GM12865 (cell line): ENCODE measurements around the gene NPHP4.

ENCODE experiments used
- DNase-seq: peaks from one replicate; pipeline ENCODE4 v3.0.0; 2010; ENCODE audit warnings: low read depth
- H3K4me3 ChIP-seq: 2 replicates; pipeline ENCODE4 v1.5.1; 2011; ENCODE audit warnings: mild to moderate bottlenecking, low read depth, low read length, control low read depth
- CTCF ChIP-seq: IDR thresholded peaks from 2 replicates; pipeline ENCODE4 v1.5.1; 2011; ENCODE audit warnings: low read length, control low read depth, low read depth, inconsistent platforms; ENCODE audit not compliant: insufficient read depth; ENCODE audit errors: missing control alignments

The NPHP4 gene

GRCh38 chr1:5921129-5921528 lies 71.1 kb downstream of the NPHP4 start:
- no peak for DNase-seq
- no peak overlapping the region for H3K4me3 ChIP-seq
- no peak for TF ChIP-seq CTCF

DNA sequence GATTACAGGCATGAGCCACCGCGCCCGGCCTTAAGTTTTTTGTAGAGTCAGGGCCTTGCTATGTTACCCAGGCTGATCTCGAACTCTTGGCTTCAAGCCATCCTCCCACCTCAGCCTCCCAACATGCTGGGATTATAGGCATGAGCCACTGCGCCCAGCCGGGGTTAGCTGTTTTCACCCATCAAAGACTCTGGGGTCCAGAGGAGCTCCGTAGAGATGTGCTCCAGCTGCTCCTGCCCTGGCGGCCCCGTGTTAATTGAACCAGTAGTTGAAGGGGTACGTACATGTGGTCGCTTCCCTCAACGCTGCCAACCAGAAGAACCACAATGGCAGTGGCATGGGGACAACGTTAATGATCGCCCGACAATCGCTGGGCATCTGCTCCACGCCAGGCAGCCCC lies 72.0 kb downstream of the NPHP4 start:
- DNase-seq: no peak
- no peak overlapping the region for H3K4me3 ChIP-seq
- TF ChIP-seq CTCF: no peak

DNA sequence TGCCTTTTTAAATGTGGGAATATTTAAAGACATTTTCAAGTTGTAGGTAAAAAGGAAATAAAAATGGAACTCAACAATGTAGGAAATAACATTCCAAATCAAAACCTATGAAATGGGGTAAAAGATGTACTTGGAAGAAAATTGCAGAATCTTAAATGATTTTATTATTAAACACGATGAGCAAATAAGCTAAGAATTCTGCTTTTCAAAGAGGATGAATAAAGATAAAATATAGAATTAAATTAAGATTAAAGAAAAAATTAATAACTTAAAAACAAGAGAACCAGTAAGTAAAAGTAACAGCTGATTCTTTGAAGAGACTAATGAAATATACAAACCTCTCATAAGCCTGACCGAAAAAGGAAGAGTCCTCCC lies 74.0 kb downstream of the NPHP4 start:
- TF ChIP-seq CTCF: no peak
- DNase-seq: no peak

GRCh38 chr1:5917591-5918274 lies 74.5 kb downstream of the NPHP4 start:
- TF ChIP-seq CTCF: no peak
- no peak for DNase-seq
- H3K4me3 ChIP-seq: no peak overlapping the region

More for the DNA sequence above, 74.0 kb downstream of the NPHP4 start:
- H3K4me3 ChIP-seq: no peak overlapping the region

GRCh38 chr1:5917281-5917590 lies 75.0 kb downstream of the NPHP4 start:
- no peak for DNase-seq

DNA sequence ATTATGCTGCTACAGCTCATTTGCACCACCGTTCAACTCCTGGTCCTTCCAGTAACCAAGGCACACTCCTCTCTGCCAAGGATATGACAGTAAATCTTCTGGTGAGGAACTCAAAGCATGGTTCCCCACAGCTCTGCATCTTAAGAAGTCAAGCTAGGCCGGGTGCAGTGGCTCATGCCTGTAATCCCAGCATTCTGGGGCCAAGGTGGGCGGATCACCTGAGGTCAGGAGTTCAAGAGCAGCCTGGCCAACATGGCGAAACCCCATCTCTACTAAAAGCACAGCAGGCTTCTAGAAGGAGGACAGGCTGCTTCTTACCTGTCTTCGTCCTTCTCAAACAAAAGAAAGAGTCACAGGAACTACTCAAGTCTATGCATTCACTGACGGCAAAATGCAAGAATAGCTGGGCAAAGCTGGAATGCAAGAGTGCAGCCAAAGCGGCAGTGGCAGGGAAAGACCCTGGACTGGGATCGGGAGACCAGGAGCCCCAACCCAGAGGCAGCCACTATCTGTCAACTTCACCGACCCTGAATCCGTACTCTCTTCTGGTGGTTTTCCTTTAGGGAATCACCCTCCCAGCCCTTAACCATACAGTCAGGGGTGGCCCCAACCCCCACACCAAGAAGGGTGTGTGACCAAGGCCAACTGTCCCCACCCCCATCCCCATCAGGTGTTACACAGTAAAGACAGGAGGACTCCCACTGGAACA lies 75.5 kb downstream of the NPHP4 start:
- no peak for DNase-seq
- no peak for TF ChIP-seq CTCF
- no peak overlapping the region for H3K4me3 ChIP-seq

More at GRCh38 chr1:5917281-5917590, 75.0 kb downstream of the NPHP4 start:
- H3K4me3 ChIP-seq: no peak overlapping the region
- TF ChIP-seq CTCF: no peak
